H1 (cell line): ENCODE results near the gene TNS1. TPM values are rescaled to one million over a fixed set of nuclear protein-coding genes. Genes with fewer than 3 reads are reported as not detected.

Source experiments
- CTCF ChIA-PET: fragments of 300-600 bp; sonication (Branson Sonifier 250); formaldehyde crosslinking; loops from one replicate; lab custom pipeline; 2021; ENCODE audit not compliant: partially characterized antibody; lab: Charles Lee
- POLR2A ChIA-PET: fragments of 300-600 bp; sonication (Branson Sonifier 250); formaldehyde crosslinking; loops from one replicate; lab custom pipeline; 2021; ENCODE audit warnings: inconsistent platforms; ENCODE audit not compliant: partially characterized antibody; lab: Charles Lee
- DNase-seq, 2 experiments: peaks; one replicate each; pipeline versions ENCODE4 v3.0.0 to v3.0.0-alpha.2; 2010 to 2022; ENCODE audit warnings: low spot score in 2 of 2, low read depth in 1 of 2, mixed read lengths in 1 of 2
- FAIRE-seq: peaks from 2 replicates; lab custom pipeline; 2011; peaks lifted over from hg19 to GRCh38; lab: Jason Lieb, UNC
- H2AFZ ChIP-seq: 2 replicates; pipeline ENCODE4 v1.8.1; 2012; ENCODE audit warnings: low read length, inconsistent platforms
- H2AK5ac ChIP-seq: 2 replicates; pipeline ENCODE4 v1.6.1; 2013; ENCODE audit warnings: low read depth, low read length
- H2BK120ac ChIP-seq: replicated peaks from 2 replicates; pipeline ENCODE3; 2013; ENCODE audit warnings: low read depth, low read length, inconsistent platforms
- H2BK12ac ChIP-seq: 2 replicates; pipeline ENCODE4 v1.6.1; 2013; ENCODE audit warnings: low read depth, low read length
- H2BK15ac ChIP-seq: 2 replicates; pipeline ENCODE4 v1.6.1; 2013; ENCODE audit warnings: low read length
- H2BK20ac ChIP-seq: 2 replicates; pipeline ENCODE4 v1.6.1; 2013; ENCODE audit warnings: low read length
- H2BK5ac ChIP-seq: 2 replicates; pipeline ENCODE4 v1.6.1; 2013; ENCODE audit warnings: low read depth, low read length
- H3K14ac ChIP-seq: 2 replicates; pipeline ENCODE4 v1.6.1; 2013; ENCODE audit warnings: inconsistent platforms; ENCODE audit not compliant: insufficient read length
- H3K18ac ChIP-seq: 2 replicates; pipeline ENCODE4 v1.6.1; 2013; ENCODE audit warnings: low read length; ENCODE audit errors: extremely low read depth
- H3K23ac ChIP-seq: 2 replicates; pipeline ENCODE4 v1.6.1; 2013; ENCODE audit warnings: inconsistent platforms; ENCODE audit not compliant: insufficient read length
- H3K23me2 ChIP-seq: 2 replicates; pipeline ENCODE4 v1.6.1; 2013; ENCODE audit warnings: low read depth, low read length
- H3K27ac ChIP-seq: 2 replicates; pipeline ENCODE4 v1.6.1; 2011; ENCODE audit warnings: low read depth, low read length, inconsistent platforms
- H3K27me3 ChIP-seq, 4 experiments: replicated peaks in 1 of 4; 1 replicate in 1 of 4; 2 replicates in 3 of 4; pipeline versions ENCODE4 v1.6.1 to v1.8.1; 2011 to 2013; ENCODE audit warnings: low read length in 3 of 4, mild to moderate bottlenecking in 3 of 4, inconsistent platforms in 2 of 4, mixed read lengths in 2 of 4, moderate library complexity in 1 of 4; ENCODE audit not compliant: control insufficient read depth in 3 of 4, insufficient read depth in 3 of 4; ENCODE audit errors: extremely low read depth in 1 of 4
- H3K36me3 ChIP-seq, 4 experiments: 2 replicates each; pipeline versions ENCODE4 v1.6.1 to v1.8.1; 2011 to 2013; ENCODE audit warnings: mild to moderate bottlenecking in 4 of 4, low read length in 3 of 4, moderate library complexity in 2 of 4, control low read depth in 1 of 4, inconsistent platforms in 1 of 4; ENCODE audit not compliant: insufficient read depth in 4 of 4, control insufficient read depth in 2 of 4
- H3K4ac ChIP-seq: replicated peaks from 2 replicates; pipeline ENCODE3; 2013; ENCODE audit warnings: low read length, low read depth, mixed read lengths, inconsistent platforms; ENCODE audit not compliant: insufficient read length
- H3K4me1 ChIP-seq, 4 experiments: replicated peaks in 1 of 4; 1 replicate in 1 of 4; 2 replicates in 3 of 4; pipeline versions ENCODE4 v1.6.1 to v1.8.1; 2011 to 2013; ENCODE audit warnings: low read length in 3 of 4, inconsistent platforms in 2 of 4, mixed read lengths in 1 of 4; ENCODE audit not compliant: insufficient read depth in 4 of 4, control insufficient read depth in 3 of 4
- H3K4me2 ChIP-seq, 2 experiments: 2 replicates each; pipeline versions ENCODE4 v1.6.1 to v1.8.1; 2011 to 2013; ENCODE audit warnings: low read depth in 2 of 2, low read length in 2 of 2, control low read depth in 1 of 2, inconsistent platforms in 1 of 2, mild to moderate bottlenecking in 1 of 2; ENCODE audit not compliant: insufficient read depth in 1 of 2
- H3K4me3 ChIP-seq, 4 experiments: fragments of 200-600, 300-600 bp in 1 of 4; sonication (generic), shearing (Covaris generic), sonication (Bioruptor Twin) in 1 of 4; 2 replicates each; pipeline versions ENCODE4 v1.5.1 to v1.8.1; 2011 to 2016; ENCODE audit warnings: low read length in 4 of 4, low read depth in 3 of 4, control low read depth in 2 of 4, inconsistent platforms in 2 of 4, mild to moderate bottlenecking in 2 of 4, mixed read lengths in 1 of 4, moderate library complexity in 1 of 4; ENCODE audit not compliant: insufficient read depth in 2 of 4; ENCODE audit errors: extremely low read depth in 1 of 4
- H3K56ac ChIP-seq: replicated peaks from 2 replicates; pipeline ENCODE3; 2013; ENCODE audit warnings: low read depth, mild to moderate bottlenecking, mixed read lengths, low read length, inconsistent platforms; ENCODE audit not compliant: insufficient read length
- H3K79me1 ChIP-seq: 2 replicates; pipeline ENCODE4 v1.6.1; 2013; ENCODE audit warnings: low read depth, low read length, control low read depth
- H3K79me2 ChIP-seq, 2 experiments: 2 replicates each; pipeline versions ENCODE4 v1.6.1 to v1.8.1; 2012 to 2013; ENCODE audit warnings: low read length in 2 of 2, mild to moderate bottlenecking in 2 of 2, inconsistent platforms in 1 of 2; ENCODE audit not compliant: insufficient read depth in 2 of 2, control insufficient read depth in 1 of 2
- H3K9ac ChIP-seq, 4 experiments: replicated peaks in 1 of 4; 1 replicate in 1 of 4; 2 replicates in 3 of 4; pipeline versions ENCODE4 v1.6.1 to v1.8.1; 2011 to 2013; ENCODE audit warnings: low read depth in 3 of 4, low read length in 3 of 4, control low read depth in 2 of 4, mild to moderate bottlenecking in 2 of 4, moderate library complexity in 2 of 4, inconsistent platforms in 1 of 4; ENCODE audit errors: extremely low read depth in 1 of 4
- H3K9me3 ChIP-seq, 2 experiments: 2 replicates each; pipeline versions ENCODE4 v1.6.1 to v1.8.1; 2012 to 2013; ENCODE audit warnings: mild to moderate bottlenecking in 2 of 2, moderate library complexity in 2 of 2, control low read depth in 1 of 2, inconsistent platforms in 1 of 2, low read depth in 1 of 2, low read length in 1 of 2, mixed read lengths in 1 of 2; ENCODE audit not compliant: insufficient read depth in 2 of 2
- H4K20me1 ChIP-seq, 2 experiments: replicated peaks in 1 of 2; 2 replicates each; pipeline versions ENCODE3 to v1.8.1; 2011 to 2013; ENCODE audit warnings: inconsistent platforms in 2 of 2, low read length in 2 of 2, mild to moderate bottlenecking in 1 of 2; ENCODE audit not compliant: insufficient read depth in 2 of 2, control insufficient read depth in 1 of 2
- H4K5ac ChIP-seq: 2 replicates; pipeline ENCODE4 v1.6.1; 2013; ENCODE audit warnings: low read length, low read depth, mixed read lengths, inconsistent platforms; ENCODE audit not compliant: insufficient read length
- H4K8ac ChIP-seq: 2 replicates; pipeline ENCODE4 v1.8.0; 2013; ENCODE audit warnings: mild to moderate bottlenecking, moderate library complexity, low read length, inconsistent platforms; ENCODE audit not compliant: insufficient read depth; ENCODE audit errors: extremely low read depth
- H4K91ac ChIP-seq: replicated peaks from 2 replicates; pipeline ENCODE3; 2013; ENCODE audit warnings: low read length, mixed read lengths, inconsistent platforms; ENCODE audit not compliant: insufficient read length
- BRCA1 ChIP-seq: IDR thresholded peaks from 2 replicates; pipeline ENCODE4 v1.6.1; 2012; ENCODE audit warnings: low read depth, low read length, improper control_type of control experiment
- NRF1 ChIP-seq: IDR thresholded peaks from 2 replicates; pipeline ENCODE4 v1.6.1; 2011; ENCODE audit warnings: mild to moderate bottlenecking, low read depth, low read length, improper control_type of control experiment
- POLR2AphosphoS5 ChIP-seq: IDR thresholded peaks from 2 replicates; pipeline ENCODE4 v1.6.1; 2011; ENCODE audit warnings: low read depth, low read length
- SIX5 ChIP-seq: IDR thresholded peaks from 2 replicates; pipeline ENCODE4 v1.6.1; 2011; ENCODE audit warnings: mild to moderate bottlenecking, low read depth, low read length
- WGBS, 2 experiments: shearing (Covaris generic) in 1 of 2; methylation state at CpG; one replicate each; pipeline versions ENCODE4 v1.1.6 to v1.1.7; 2013 to 2015; ENCODE audit warnings: low lambda C conversion rate in 2 of 2, mixed read lengths in 2 of 2, inconsistent platforms in 1 of 2, low coverage in 1 of 2, missing lambda C conversion rate in 1 of 2; ENCODE audit not compliant: insufficient replicate concordance in 2 of 2, insufficient coverage in 1 of 2, insufficient read length in 1 of 2; ENCODE audit errors: extremely low coverage in 1 of 2, missing lambda C conversion rate in 1 of 2; 5-methylcytosine and 5-hydroxymethylcytosine counted together
- polyA plus RNA-seq, 7 experiments: library from polyadenylated mRNA; depleted of rRNA in 3 of 7; stranded (reverse) in 5 of 7; unstranded in 2 of 7; fragments of >200 nt in 5 of 7; fragments of 200-250 nt in 2 of 7; gene quantifications; 1 replicate in 5 of 7; 2 replicates in 1 of 7; 4 replicates in 1 of 7; pipeline versions ENCODE4 v1.2.1 to v1.2.3, GENCODE V29; 2011 to 2013; ENCODE audit warnings: missing spikeins in 2 of 7, mixed read lengths in 2 of 7
- total RNA-seq: library from RNA; stranded (reverse); fragmentation: NEBNext Ultra II Directional; extraction: Animal tissue kit (Norgen Biotek cat#: 25700); gene quantifications from 2 replicates; pipeline ENCODE4 v1.2.1, GENCODE V29; 2021

Gene TNS1
- total and polyA plus RNA-seq, 2 of the 8 experiments (the other 6 are each of a cell fraction or from before 2014, with no cell fraction given): 1.5 to 5.1 TPM

DNA sequence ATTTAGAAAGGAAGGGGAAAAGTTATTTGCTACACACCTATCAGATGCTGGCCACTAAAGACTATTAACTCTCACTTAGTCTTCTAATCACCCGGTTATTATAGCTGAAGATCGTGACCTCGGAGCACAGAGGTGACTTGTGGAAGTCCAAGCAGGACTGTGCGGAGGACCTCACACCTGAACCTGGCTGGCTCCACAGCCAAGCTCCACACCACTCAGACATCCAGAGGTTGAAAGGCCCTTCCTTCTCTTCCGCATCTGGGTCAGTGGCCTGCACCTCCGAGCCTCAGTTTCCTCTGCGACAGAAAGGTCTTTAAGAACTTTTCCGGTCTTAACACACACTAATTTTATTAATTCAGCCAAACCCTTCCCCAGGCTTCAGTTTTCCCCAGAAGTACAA, 57.9 kb downstream of the TNS1 start:
- Histone ChIP-seq H3K18ac (no peak overlapping the region), H4K20me1 (no peaks in the 10 kb centered on the region), H3K27ac (no peak overlapping the region), H4K91ac (no peak overlapping the region), H3K56ac (no peak overlapping the region), H3K79me1 (no peaks in the 10 kb centered on the region; the same call in 1 of the 2 replicates), H3K9me3 (no peaks in the 10 kb centered on the region), H2BK15ac (no peak overlapping the region), H3K4ac (no peak overlapping the region), H2BK120ac (no peak overlapping the region), H2BK5ac (no peak overlapping the region), H4K5ac (no peak overlapping the region), H3K14ac (no peak overlapping the region), H3K4me2 (no peak overlapping the region), H2BK20ac (no peak overlapping the region), H3K36me3 (no peaks in the 10 kb centered on the region), H3K79me2 (no peaks in the 10 kb centered on the region), H2BK12ac (no peak overlapping the region), H3K4me3 (no peak overlapping the region), H2AFZ (no peak overlapping the region), H2AK5ac (no peak overlapping the region), H3K23ac (no peak overlapping the region), H4K8ac (no peak overlapping the region), H3K9ac (no peak overlapping the region), H3K23me2 (no peaks in the 10 kb centered on the region; the same call in 1 of the 2 replicates), H3K4me1 (peaks cover 3 to 16% (median 9%) of the 10 kb centered on the region in 4 experiments), H3K27me3 (no peaks in the 10 kb centered on the region)
- FAIRE-seq (no peak), DNase-seq (no peak)
- WGBS, 2 experiments: 91% methylated on average over 8 of the region's 8 CpGs; no CpG with 5 or more reads in 1 of the 2 experiments
- ChIA-PET CTCF (interaction anchor here (1.1 to 22.2 kb wide), 18 partner anchors 8 to 159 kb away, joined by 3 to 480 read pairs (median 6); no protein-coding TSS in a partner anchor), POLR2A (no interaction called here)
- no peak for TF ChIP-seq BRCA1
- TF ChIP-seq SIX5: no peak
- TF ChIP-seq NRF1: no peak
- TF ChIP-seq POLR2AphosphoS5: no peak
